Right lung (tissue), 5 donors: ENCODE data around the gene DNPH1. TPM values are rescaled to one million over a fixed set of nuclear protein-coding genes. Genes with fewer than 3 reads are reported as not detected.
A peak's percentile ranks its signal among the peaks of the same experiment; 100 is the strongest.

Experiments
- DNase-seq, 2 donors: peaks; one replicate each; pipeline ENCODE4 v3.0.0-alpha.2; 2013
- polyA plus RNA-seq, 5 donors: library from polyadenylated mRNA; unstranded; fragments of 120-200 nt; gene quantifications; one replicate each; pipeline versions ENCODE4 v1.2.1 to v1.2.3, GENCODE V29; 2013; ENCODE audit warnings: inconsistent platforms in 1 of 5, low replicate concordance in 1 of 5; ENCODE audit not compliant: insufficient read length in 5 of 5, insufficient read depth in 1 of 5

The DNPH1 gene
- polyA plus RNA-seq, 5 donors = 21.3 to 44.9 (median 28.6) TPM

DNA sequence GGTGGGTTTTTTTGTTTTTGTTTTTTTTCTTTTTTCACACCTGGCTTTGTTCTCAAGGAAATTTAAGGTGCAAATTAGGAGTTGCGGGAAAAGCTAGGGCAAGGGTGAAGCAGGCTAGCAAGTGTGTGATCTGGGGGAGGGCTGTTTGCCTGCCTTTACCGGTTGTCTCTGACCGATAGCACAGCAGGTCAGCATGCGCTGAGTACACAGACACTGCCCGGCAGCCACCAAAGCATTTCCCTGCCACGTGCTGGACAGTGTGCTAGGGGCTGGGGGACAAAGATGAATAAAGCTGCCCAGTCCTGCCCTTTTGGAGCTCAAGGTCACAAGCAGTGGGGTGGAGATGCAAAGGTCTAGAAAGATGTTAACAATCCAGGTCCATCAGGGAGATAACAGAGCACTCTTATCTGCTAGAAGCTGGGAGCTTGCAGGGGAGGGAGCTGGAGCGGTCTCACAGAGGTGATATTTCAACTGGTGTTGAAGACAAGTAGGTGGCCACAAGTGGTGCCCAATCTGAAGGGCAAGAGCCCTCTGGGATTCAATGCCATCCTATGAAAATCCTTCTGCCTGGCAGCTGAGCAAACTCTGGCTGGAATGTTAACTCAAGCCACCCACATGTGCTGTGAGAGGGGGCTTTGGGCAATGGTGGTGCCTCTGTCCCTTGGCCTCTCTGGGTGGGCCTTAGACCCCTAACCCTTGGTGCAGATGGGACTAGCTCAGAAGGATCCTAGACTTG, 38.5 kb upstream of the DNPH1 start:
- DNase-seq = no peak

DNA sequence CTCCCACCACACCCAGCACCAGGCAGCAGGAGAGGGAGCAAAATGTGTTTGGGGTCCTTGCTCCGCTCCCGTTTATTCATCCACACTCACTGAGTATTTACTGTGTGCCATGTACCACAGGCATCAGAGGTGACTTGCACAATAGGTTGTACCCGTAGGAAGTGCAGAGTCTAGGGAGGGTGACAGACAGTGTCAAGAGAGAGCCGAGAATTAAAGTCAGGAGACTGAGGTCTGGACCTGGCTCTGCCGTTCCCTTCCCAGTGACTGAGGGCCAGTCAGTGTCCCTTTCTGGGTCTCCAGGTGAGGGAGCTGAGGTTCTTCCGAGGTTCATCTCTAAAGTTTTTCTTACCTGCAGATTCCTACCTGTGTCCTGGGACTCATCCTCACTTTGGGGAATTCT, 36.3 kb upstream of the DNPH1 start:
- DNase-seq = no peak

DNA sequence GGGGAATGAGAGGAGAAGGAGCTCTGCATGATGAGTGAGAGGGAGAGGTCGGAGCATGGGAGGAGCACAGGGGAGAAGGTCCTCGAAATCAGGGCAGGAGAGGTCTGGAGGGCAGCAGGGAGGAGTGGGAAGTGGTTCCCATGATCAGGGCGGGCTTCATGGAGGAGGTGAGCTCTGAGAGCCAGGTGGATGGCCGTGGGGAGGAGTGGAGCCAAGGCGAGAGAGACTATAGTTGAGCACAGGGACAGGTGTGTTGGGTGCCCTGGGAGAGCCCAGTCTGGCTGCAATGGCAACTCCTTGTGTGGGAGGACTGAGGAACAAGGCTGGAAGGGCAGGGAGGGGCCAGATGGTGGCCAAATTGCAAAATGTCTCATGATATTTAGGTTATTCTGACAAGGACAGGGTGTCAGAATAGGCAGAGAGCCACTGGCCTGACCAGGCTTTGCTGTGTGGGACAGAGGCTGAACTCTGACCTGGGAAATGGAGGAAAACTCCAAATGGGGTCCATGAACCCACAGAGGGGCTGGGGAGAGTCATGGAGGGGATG, 35.4 kb upstream of the DNPH1 start:
- no peak for DNase-seq

DNA sequence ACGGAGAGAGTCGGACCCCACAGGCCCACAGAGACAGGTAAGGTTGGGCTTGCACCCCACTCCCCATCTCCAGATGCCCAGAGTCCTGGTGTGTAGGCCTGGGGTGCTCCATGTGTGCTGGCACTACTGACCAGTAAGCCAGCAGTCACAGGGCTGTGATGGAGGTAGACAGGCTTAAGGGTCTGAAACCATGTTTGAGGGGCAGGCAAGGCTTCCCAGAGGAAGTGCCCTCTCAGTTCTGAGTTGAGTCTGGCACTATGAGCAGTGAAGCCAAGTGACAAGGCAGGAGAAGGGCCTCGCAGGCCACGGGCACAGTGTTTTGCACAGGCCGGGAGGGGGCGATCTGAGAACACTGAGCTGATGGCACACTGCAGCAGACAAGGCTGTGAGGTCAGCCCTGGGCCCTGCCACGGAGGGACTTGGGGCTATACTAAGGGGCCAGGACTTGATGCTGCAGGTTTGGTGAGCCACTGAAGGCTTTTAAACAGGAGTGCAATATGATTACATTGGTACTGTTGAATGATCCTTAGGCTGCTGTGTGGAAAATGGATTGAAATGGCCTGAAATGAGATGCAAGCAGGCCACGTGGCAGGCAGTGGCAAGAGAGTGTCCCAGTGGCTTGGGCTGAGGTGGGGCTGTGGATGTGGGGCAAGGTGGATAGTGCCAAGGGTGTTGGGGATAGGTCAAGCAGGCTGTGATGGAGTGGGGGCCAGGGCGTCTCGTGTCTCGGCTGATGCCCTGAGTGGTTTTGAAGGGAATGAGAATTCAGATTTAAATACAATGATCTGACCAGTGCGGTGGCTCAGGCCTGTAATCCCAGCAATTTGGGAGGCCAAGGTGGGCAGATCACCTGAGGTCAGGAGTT, 34.3 kb upstream of the DNPH1 start:
- DNase-seq = peak in 1 of 2 donors; percentile 61

DNA sequence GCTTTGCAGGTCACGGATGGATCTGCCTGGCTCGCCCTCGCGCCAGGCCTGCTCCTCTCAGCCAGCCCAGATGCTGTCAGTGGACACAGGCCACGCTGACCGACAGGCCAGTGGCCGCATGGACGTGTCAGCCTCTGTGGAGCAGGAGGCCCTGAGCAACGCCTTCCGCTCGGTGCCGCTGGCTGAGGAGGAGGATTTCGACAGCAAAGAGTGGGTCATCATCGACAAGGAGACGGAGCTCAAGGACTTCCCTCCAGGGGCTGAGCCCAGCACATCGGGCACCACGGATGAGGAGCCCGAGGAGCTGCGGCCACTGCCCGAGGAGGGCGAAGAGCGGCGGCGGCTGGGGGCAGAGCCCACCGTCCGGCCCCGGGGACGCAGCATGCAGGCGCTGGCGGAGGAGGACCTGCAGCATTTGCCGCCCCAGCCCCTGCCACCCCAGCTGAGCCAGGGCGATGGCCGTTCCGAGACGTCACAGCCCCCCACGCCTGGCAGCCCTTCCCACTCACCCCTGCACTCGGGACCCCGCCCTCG, 33.6 kb upstream of the DNPH1 start:
- DNase-seq = no peak

DNA sequence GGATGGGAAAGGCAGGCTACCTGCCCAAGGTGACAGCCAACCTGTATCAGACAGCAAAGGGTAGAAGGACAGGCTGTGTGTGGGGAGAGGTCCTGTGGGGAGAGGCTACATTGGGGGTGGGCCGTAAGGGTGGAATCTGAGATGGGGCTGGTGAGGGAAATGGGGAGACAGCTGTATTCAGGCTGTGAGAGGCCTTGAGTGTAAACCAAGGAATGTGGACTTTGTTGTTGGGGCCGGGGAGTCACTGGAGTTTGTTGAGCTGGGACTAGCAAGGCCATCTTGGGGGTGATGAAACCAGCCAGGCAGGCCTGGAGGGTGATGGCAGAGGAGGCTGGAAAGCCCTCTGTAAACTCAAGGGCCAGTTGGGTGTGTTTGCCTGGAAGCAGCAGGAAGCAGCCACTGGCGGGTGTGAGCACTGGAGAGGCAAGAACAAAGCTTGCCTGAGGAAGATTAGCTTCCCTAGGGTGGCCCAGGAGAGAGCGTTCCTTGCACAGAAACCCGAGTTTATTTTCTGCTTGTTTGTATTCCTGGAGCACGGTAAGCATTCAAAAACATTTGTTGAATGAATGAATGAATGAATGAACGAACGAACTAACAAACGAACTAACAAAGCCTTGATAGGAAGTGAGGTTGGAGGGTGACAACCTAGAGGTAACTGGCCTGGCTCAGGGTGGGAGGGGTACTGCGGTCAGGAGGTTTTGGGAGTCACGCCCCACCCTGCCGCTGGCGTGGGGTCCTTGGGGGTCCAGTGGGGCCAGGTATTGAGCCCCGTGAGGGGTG, 32.9 kb upstream of the DNPH1 start:
- DNase-seq = no peak

DNA sequence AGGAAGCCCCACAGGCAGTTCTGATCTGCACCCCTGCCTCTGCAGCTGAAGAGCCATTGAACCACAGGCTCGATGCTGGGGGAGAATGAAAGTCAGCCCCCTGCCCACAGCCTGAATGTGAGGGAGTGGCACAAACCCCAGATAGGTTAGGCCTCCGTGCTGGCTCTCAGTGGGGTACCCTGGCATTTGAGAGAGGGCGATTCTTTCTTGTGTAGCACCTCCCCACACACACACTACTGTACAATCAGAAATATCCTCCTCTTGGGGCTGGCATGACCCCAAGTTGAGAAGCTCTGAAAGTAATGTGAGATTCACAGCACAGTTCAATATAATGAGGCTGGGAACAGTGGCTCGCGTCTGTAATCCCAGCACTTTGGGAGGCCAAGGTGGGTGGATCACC, 31.9 kb upstream of the DNPH1 start:
- no peak for DNase-seq

DNA sequence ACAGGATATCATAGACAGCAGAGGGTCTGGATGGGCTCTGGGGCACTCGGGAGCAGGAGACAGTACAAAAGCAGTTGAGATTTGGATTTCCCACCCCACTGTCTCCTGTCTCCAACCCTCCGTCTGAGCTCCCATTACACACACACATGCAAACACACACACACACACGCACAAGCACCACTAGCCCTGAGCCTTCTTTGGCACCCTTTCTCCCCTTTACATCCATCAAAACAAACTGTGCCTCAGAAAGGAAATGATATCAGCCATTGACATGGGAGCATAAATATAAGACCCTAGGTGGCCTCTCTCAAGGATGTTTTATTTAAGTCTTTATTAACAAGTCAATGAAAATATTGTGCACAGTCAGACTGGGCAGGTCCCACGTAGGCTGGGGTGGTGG, 31.5 kb upstream of the DNPH1 start:
- DNase-seq = no peak

DNA sequence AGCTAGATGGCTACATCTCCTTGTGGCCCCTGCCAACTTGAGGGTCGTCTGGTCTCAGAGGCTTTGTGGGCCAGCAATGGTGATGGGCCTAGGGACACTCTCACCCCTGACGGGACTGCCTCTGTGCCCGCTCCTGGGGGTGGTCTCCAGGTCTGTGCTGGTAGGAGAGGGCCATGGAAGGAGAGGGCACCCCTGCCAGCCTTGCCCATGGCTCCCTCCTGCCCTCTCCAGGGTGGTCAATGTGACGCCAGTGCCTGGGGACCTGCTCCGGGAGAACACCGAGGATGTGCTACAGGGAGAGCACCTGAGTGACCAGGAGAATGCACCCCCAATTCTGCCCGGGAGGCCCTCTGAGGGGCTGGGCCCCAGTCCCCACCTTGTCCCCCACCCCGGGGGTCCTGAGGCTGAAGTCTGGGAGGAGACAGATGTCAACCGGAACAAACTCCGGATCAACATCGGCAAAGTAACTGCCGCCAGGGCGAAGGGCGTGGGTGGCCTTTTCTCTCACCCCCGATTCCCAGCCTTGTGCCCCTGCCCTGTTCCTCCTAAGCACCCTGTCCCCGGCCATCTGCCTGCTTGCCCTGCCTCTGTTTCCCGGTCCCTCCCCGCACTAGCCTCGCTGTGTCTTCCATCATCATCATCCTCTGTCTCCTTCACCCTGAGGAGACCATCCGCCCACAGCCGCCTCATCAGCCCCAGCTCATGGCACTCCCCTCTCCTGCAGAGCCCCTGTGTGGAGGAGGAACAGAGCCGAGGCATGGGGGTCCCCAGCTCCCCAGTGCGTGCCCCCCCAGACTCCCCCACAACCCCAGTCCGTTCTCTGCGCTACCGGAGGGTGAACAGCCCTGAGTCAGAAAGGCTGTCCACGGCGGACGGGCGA, 29.8 kb upstream of the DNPH1 start:
- no peak for DNase-seq

DNA sequence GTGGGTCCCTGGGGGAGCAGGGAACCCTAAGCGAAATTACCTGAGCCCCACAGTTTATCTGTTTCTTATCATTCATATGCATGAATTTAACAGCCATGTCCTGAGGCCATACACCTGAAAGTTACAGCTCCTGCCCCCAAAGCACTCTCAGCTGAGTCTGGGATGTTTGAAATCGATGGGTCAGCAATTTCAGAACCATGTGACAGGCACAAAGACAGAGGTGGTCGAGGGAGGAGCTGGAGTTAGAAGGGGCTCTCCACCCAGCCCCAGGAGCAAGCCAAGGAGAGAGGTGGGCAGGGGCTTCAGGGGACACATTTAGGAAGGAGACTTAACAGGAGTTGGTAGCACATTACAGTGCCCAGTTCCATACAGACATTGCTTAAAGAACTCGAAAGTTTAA, 28.9 kb upstream of the DNPH1 start:
- no peak for DNase-seq

DNA sequence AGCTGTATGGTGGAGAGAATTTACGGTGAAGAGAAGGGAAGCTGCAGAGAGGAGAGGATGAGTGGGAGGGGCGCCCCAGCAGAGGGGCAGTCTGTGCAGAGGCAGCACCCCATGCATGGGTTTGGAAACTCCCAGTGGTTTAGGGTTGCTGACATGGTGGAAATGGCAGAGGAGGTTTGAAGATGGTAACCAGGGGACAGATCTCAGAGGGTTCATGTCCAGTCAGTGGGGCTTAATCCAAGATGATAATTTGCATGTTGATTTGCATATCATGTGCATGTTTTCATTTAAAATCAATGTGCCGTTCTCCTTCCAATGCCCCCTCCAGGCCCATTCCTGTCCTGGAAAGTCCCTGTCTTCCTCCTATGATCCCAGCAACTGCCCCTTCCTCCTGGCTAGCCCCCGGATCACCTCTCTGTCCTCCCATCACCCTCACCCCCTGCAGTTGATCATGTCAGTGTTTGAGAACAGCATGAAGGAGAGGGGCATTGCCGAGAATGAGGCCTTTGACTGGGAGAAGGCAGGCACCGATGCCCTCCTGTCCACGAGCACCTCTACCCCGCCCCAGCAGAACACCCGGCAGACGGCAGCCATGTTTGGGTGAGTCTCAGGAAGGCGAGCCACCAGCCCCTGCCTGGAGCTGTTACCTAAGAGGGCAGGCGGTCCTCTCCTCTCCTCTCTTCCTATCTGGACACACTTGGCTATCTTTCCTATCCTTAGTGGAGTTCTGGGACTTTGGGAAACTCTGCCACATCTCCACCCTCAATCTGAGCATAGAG, 28.3 kb upstream of the DNPH1 start:
- no peak for DNase-seq

DNA sequence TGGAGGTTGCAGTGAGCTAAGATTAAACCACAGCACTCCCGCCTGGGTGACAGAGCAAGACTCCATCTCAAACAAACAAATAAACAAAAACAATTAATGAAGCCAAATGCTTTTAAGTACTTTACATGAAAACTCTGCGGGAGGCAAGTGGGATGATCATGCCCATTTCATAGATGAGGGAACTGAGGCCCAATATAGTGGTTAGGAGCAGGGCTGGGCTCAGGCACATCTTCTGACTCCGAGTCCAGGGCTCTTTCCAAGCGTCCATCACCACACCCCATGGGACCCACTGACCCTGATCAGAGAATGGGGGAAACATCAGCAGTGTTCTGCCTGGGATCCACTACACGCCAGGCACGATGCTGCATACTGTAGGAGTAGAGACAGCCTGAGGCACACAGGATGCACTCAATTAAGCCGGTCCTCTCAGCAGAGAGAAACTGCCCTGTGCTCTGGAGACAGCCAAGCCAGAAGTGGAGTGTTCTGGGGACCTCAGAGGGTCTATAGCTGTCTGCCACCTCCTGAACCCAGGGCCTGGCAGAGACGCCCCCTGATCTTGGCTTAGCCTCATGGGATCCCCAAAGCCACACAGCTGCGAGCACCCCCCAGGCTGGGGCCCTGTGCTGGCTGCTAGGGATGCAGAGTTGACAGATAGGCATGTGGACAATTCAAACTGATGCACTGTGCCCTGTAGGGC, 27.5 kb upstream of the DNPH1 start:
- no peak for DNase-seq

DNA sequence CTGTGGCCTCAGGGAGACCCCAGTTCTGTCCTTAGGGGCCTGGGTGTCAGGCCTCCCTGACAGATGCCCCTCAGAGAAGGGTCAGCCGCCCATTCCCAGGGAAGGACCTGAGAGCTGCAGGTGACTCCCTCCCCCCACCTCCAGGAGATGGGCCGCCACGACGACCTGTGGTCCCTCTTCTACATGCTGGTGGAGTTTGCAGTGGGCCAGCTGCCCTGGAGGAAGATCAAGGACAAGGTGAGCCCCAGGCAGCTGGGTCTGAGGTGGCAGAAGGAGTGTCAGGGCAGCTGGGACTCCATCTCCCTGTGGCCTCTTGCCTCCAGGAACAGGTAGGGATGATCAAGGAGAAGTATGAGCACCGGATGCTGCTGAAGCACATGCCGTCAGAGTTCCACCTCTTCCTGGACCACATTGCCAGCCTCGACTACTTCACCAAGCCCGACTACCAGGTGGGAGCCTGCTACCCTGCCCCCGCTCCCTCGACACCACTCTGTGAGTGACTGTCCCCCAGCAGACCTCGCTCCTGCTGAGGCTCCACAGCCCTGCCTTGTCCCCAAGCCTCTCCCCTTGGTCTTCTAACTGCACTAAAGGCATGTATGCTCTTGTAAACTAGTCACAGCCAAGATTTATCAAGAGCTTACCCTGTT, 26.2 kb upstream of the DNPH1 start:
- DNase-seq = no peak

DNA sequence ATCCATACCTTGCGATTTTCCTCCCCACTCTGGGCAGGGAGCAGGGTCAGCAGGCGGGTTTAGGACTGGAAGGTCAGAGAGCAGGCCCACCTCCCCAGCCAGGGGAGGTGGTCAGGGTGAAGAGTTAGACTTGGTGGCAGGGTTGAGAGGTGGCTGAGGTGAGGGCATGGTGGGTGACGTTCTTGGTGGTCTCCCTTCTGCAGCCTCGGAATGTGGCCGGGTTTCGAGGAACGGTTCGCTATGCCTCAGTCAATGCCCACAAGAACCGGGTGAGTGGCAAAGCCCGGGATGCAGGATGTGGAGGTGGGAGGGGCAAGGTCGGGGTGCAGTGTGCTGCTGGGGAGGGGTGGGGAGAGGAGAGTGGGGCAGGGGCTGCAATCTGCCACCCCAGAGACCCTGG, 25.6 kb upstream of the DNPH1 start:
- DNase-seq = no peak

DNA sequence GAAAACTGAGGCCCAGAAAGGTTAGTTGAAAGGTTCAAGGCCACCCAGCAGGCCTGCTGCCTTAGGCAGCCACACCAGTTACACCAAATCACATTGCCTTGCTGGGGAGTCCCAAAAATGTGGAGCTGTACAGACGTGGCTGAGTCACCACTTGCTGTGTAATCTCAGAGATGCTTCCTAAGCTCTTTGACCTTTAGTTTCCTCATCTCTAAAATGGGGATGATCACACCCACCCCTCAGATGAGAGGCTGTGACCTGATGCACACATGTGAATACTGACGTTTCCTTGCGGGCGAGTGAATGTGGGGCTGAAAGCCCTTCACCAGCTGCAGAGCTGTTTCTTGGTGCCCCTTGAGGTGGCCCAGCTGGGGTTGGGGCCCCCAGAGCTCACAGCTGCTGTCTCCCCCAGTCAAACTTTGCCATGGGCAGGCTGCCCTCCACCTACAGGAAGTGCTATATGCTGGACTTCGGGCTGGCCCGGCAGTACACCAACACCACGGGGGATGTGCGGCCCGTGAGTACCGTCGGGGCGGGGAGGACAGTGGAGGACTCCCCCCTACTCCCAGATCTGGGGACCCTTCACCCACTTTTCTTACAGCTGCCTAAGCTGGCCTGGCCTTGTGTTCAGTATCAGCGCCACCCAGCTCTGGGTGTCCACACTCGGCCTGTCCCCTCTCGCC, 25.0 kb upstream of the DNPH1 start:
- DNase-seq = no peak

DNA sequence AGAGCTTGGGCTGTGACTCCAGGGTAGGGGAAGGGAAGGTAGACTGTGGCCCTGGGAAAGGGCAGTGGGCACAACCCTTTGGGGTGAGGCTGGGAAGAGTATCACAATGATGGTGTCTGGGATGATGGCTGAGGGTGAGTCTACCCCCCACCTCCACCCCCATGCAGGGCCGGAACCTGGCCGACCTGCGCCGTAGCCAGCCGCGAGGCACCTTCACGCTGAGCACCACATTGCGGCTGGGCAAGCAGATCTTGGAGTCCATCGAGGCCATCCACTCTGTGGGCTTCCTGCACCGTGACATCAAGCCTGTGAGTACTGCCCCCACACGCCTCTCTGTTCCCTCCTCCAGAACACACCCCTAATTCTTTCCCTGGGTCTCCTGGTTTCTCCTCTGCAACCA, 24.1 kb upstream of the DNPH1 start:
- DNase-seq = no peak

DNA sequence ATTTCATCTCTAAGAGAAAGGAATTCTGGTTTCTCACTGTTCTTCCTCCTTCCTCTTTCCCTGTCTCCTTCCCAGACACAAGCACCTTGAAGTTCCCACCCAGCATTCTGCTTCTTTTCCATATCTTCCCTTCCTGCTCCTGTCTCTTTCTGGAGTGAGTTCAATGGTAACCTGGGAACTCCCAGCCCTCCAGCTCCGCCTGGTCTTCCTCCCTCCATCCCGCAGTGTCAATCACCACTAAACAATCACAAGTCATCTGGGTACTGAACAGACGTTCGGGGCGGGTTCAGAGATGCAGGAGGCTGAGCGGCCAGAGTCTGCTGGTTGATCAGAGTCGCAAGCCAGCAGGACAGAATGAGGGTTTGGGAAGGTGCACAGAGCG, 21.7 kb upstream of the DNPH1 start:
- DNase-seq = no peak

DNA sequence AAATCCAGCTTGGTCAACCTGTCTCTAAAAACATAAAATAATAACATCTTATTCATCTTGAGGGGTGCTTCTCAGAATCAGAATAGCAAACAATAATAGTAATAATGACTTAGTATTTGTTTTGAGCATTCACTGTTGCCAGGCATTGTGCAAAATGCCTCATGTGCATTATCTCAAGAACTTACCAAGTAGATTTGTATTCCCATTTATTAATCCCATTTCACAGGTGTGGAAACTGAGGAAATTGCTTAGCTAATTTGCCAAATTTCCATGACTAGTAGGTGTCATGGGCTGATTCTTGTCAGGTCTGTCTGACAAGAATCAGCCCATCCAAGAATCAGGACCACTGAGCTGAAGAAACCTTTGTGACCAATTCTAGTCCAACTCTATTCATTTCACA, 19.5 kb upstream of the DNPH1 start:
- no peak for DNase-seq
